NCI-H2227 (cell line): ENCODE results near the gene DLST.
"Not testable (repeated sequence)": the region's sequence is repeated elsewhere in the genome, so short reads cannot be mapped to it uniquely, and the experiment has no call there.

ENCODE experiments used
- DNase-seq: peaks from one replicate; lab custom pipeline; 2025; ENCODE audit not compliant: unreplicated experiment; lab: John Stamatoyannopoulos, UW

Gene DLST

GRCh38 chr14:74915826-74916225 lies 34.1 kb downstream of the DLST start:
- no peak for DNase-seq

- DNase-seq, result no peak
Measured at GRCh38 chr14:74917178-74917543, 35.4 kb downstream of the DLST start.

GRCh38 chr14:74917646-74918081 lies 35.9 kb downstream of the DLST start:
- DNase-seq, result no peak

- DNase-seq, result no peak
Measured at GRCh38 chr14:74918380-74918779, 36.7 kb downstream of the DLST start.

GRCh38 chr14:74919421-74920165 lies 37.9 kb downstream of the DLST start:
- no peak for DNase-seq

GRCh38 chr14:74920281-74920680 lies 38.6 kb downstream of the DLST start:
- DNase-seq, result no peak

GRCh38 chr14:74921053-74921620 lies 39.4 kb downstream of the DLST start:
- DNase-seq, result no peak

- no peak for DNase-seq
Measured at GRCh38 chr14:74921987-74922751, 40.5 kb downstream of the DLST start.

GRCh38 chr14:74922752-74923401 lies 41.2 kb downstream of the DLST start, which contains the start of gene RPS6KL1:
RPS6KL1 (minus strand) TSS chr14:74923260; CDS start chr14:74921541, 1,719 bp downstream.
- DNase-seq, result peak; percentile 93

GRCh38 chr14:74924061-74924460 lies 42.3 kb downstream of the DLST start:
- DNase-seq, result no peak

- no peak for DNase-seq
Measured at GRCh38 chr14:74927225-74927624, 45.5 kb downstream of the DLST start.

- DNase-seq, result no peak
Measured at GRCh38 chr14:74929242-74929641, 47.5 kb downstream of the DLST start.

GRCh38 chr14:74931744-74932143 lies 50.0 kb downstream of the DLST start:
- DNase-seq, result not testable (repeated sequence)

- DNase-seq, result no peak
Measured at GRCh38 chr14:74932401-74932901, 50.7 kb downstream of the DLST start.

GRCh38 chr14:74932936-74933335 lies 51.2 kb downstream of the DLST start:
- DNase-seq, result not testable (repeated sequence)

GRCh38 chr14:74934041-74934440 lies 52.3 kb downstream of the DLST start:
- DNase-seq, result no peak

GRCh38 chr14:74934476-74935359 lies 53.0 kb downstream of the DLST start:
- no peak for DNase-seq

GRCh38 chr14:74935360-74935680 lies 53.6 kb downstream of the DLST start:
- DNase-seq, result no peak

GRCh38 chr14:74936151-74936550 lies 54.4 kb downstream of the DLST start:
- no peak for DNase-seq

GRCh38 chr14:74936731-74937130 lies 55.0 kb downstream of the DLST start:
- no peak for DNase-seq
